Esophagus muscularis mucosa (tissue), 3 donors: Measurements from ENCODE around the gene NFAT5.

Source experiments
- POLR2A ChIP-seq: fragments of 450-650 bp; IDR thresholded peaks from one replicate; pipeline ENCODE4 v1.6.1; 2017; ENCODE audit warnings: antibody characterized with exemption, moderate library complexity, mild to moderate bottlenecking, low read depth
- POLR2AphosphoS5 ChIP-seq, 2 donors: sonication (generic); formaldehyde crosslinking; IDR thresholded peaks; one replicate each; pipeline ENCODE4 v1.6.1; 2017; ENCODE audit warnings: antibody characterized with exemption in 2 of 2
- TF ChIP-seq, protein P1 (sequence below), 3 experiments: fragments of 200-600 bp in 2 of 3; fragments of 450-650 bp in 1 of 3; sonication (generic) in 2 of 3; IDR thresholded peaks; one replicate each; pipeline ENCODE4 v1.5.1; 2017 to 2019; ENCODE audit warnings: antibody characterized with exemption in 3 of 3, mild to moderate bottlenecking in 2 of 3, moderate library complexity in 1 of 3

DNA sequence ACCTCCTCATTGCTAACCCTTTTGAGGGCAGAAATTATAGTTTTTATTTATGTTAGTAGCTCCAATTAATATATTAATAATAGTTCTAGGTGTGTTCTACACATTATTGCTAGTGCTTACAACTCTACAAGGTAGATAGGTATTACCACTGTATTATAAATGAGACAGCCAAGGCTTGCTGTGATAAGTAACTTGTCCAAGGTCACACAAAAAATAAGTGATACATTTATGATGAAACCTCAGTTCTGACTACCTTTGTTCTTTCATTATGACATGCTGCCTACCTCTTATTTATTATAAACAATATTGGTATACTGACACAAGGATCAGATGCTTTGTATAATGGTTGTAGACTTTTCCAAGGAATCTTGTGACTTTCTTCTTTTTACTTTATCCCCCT, 41.2 kb downstream of the NFAT5 start:
- TF ChIP-seq, protein P1, sequence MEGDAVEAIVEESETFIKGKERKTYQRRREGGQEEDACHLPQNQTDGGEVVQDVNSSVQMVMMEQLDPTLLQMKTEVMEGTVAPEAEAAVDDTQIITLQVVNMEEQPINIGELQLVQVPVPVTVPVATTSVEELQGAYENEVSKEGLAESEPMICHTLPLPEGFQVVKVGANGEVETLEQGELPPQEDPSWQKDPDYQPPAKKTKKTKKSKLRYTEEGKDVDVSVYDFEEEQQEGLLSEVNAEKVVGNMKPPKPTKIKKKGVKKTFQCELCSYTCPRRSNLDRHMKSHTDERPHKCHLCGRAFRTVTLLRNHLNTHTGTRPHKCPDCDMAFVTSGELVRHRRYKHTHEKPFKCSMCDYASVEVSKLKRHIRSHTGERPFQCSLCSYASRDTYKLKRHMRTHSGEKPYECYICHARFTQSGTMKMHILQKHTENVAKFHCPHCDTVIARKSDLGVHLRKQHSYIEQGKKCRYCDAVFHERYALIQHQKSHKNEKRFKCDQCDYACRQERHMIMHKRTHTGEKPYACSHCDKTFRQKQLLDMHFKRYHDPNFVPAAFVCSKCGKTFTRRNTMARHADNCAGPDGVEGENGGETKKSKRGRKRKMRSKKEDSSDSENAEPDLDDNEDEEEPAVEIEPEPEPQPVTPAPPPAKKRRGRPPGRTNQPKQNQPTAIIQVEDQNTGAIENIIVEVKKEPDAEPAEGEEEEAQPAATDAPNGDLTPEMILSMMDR (IDR thresholded peaks at IDR 0.05) = no peak
- TF ChIP-seq POLR2A = no peak
- TF ChIP-seq POLR2AphosphoS5 (IDR thresholded peaks at IDR 0.05) = no peak
